Measurements from ENCODE around the gene APBB2. TPM values are rescaled to one million over a fixed set of nuclear protein-coding genes. Genes with fewer than 3 reads are reported as not detected.

APBB2 gene
- total RNA-seq, 1 experiment from 2014 or later: 46.0 TPM

DNA sequence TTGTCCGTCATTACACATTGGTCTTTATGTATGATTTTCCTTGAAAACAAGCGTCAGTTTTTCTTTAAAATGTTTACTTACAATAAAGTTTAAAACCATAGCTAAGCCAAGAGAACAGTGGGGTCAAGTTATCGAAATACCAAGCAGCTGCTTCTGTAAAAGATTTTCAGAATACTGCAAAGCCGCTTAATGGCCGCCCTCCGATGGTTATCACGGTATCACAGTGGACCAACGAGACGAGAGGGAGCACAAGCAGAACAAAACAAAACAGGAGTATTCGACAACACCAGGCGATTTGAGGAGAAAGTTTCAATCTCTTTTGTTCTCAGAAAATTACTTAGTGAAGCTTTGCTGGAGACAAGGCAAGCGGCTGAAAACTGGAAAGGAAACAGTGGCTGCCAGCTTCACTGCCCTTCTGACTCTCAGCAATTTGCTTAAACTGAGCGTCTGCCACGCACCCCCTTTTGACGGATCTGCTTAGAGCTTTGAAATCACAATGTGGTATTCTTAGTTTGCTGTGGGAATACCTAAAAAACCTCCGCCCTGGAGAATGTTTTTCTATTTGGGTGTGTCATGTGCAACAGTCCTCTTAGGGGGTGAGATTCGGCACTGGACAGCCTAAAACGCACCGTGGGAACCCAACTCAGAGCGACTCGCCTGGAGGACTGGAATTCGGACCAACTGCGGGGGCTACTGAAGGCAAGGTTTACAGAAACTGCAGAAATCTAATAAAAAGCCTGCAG is 264.8 kb downstream of the APBB2 start:
- BruUV-seq (replicated peaks): no TSS peak
- intact Hi-C loops (cut with micrococcal nuclease; ENCODE audit: unreplicated experiment): no loop called here
- H3K27ac ChIP-seq: no peak overlapping the region

DNA sequence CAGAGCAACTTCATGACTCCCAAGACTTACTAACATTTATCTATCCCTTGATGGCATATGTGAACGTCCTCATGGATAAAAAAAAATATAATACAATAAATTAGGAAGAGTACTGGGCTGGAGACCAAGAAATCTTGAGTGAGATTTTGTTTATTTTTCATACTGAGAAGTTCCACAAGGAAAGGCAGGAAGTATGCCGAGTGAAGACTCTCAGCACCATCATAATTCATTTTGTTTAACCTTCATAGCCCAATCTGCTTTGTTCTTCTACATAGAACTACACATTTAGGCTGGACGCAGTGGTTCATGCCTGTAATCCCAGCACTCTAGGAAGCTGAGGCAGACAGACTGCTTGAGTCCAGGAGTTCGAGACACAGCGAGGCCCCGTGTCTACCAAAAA is 266.3 kb downstream of the APBB2 start:
- H3K27ac ChIP-seq: no peak overlapping the region
- no peaks in the 10 kb centered on the region for H3K9me2 ChIP-seq (ENCODE audit: insufficient read depth)

More for the DNA sequence above, 264.8 kb downstream of the APBB2 start:
- H4K20me1 ChIP-seq (ENCODE audit: insufficient read depth): no peaks in the 10 kb centered on the region
- no peaks in the 10 kb centered on the region for H3F3A ChIP-seq (ENCODE audit: insufficient read depth, low read depth)
- TF ChIP-seq EZH2 (IDR thresholded peaks at IDR 0.05; ENCODE audit: low read depth) (no peak), CTCF (conservative IDR thresholded peaks at IDR 0.05) (no peak)
- H3K4me1 ChIP-seq (replicated peaks; ENCODE audit: insufficient read depth): no peaks in the 10 kb centered on the region
- H3K79me2 ChIP-seq (ENCODE audit: low read depth): no peaks in the 10 kb centered on the region
- H3K4me3 ChIP-seq: no peak overlapping the region
- H3K27me3 ChIP-seq (ENCODE audit: insufficient read depth, low read depth): no peaks in the 10 kb centered on the region
- no peaks in the 10 kb centered on the region for H3K9me3 ChIP-seq (ENCODE audit: insufficient read depth, low read depth)
- POLR2A ChIA-PET (ENCODE audit: unreplicated experiment): no interaction called here
- H3K9me2 ChIP-seq (ENCODE audit: insufficient read depth): no peaks in the 10 kb centered on the region
- CTCF ChIA-PET: no interaction called here
- H3K4me2 ChIP-seq: no peak overlapping the region
- H3K36me3 ChIP-seq (ENCODE audit: low read depth): no peaks in the 10 kb centered on the region
- no peak for DNase-seq
- no peak overlapping the region for H2AFZ ChIP-seq

DNA sequence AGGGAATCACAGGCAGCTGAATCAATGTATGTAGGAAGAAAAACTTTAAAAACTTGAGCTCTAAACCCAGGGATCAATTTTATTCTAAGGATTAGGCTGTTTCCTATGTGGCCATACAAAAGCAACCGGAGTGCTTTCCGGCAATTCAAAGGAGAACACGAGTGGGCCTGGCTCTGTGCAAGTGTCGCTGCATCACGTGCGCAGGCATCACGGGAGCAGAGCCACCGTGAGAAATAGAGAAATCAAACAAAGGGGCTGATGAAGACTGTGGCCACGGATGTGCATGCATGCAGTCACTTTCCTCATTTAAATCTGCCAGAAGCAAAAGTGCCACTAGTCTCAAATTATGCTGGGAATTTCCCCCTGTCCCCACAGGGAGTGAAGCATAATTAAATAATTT is 267.7 kb downstream of the APBB2 start:
- Histone ChIP-seq H3K4me1 (replicated peaks; ENCODE audit: insufficient read depth) (no peaks in the 10 kb centered on the region), H3K9me3 (ENCODE audit: insufficient read depth, low read depth) (no peaks in the 10 kb centered on the region), H3F3A (ENCODE audit: insufficient read depth, low read depth) (no peaks in the 10 kb centered on the region), H3K9me2 (ENCODE audit: insufficient read depth) (no peaks in the 10 kb centered on the region), H3K27ac (no peak overlapping the region), H3K27me3 (ENCODE audit: insufficient read depth, low read depth) (no peaks in the 10 kb centered on the region), H3K4me3 (no peak overlapping the region), H3K36me3 (ENCODE audit: low read depth) (no peaks in the 10 kb centered on the region), H3K79me2 (ENCODE audit: low read depth) (no peaks in the 10 kb centered on the region), H4K20me1 (ENCODE audit: insufficient read depth) (no peaks in the 10 kb centered on the region), H3K4me2 (no peak overlapping the region), H2AFZ (no peak overlapping the region)
- ChIA-PET POLR2A (ENCODE audit: unreplicated experiment) (no interaction called here), CTCF (no interaction called here)
- no TSS peak for BruUV-seq (replicated peaks)
- DNase-seq: no peak
- intact Hi-C loops (cut with micrococcal nuclease; ENCODE audit: unreplicated experiment): no loop called here
- no peak for TF ChIP-seq EZH2 (IDR thresholded peaks at IDR 0.05; ENCODE audit: low read depth)
- no peak for TF ChIP-seq CTCF (conservative IDR thresholded peaks at IDR 0.05)

More for the DNA sequence above, 266.3 kb downstream of the APBB2 start:
- H3K36me3 ChIP-seq (ENCODE audit: low read depth): no peaks in the 10 kb centered on the region
- no peaks in the 10 kb centered on the region for H4K20me1 ChIP-seq (ENCODE audit: insufficient read depth)
- H3K4me1 ChIP-seq (replicated peaks; ENCODE audit: insufficient read depth): no peaks in the 10 kb centered on the region
- no peaks in the 10 kb centered on the region for H3K79me2 ChIP-seq (ENCODE audit: low read depth)
- DNase-seq: no peak
- no peaks in the 10 kb centered on the region for H3K9me3 ChIP-seq (ENCODE audit: insufficient read depth, low read depth)
- H3F3A ChIP-seq (ENCODE audit: insufficient read depth, low read depth): no peaks in the 10 kb centered on the region
- no TSS peak for BruUV-seq (replicated peaks)
- CTCF ChIA-PET: no interaction called here
- POLR2A ChIA-PET (ENCODE audit: unreplicated experiment): no interaction called here
- no peaks in the 10 kb centered on the region for H3K27me3 ChIP-seq (ENCODE audit: insufficient read depth, low read depth)
- no peak overlapping the region for H3K4me3 ChIP-seq
- no peak overlapping the region for H2AFZ ChIP-seq
- intact Hi-C loops (cut with micrococcal nuclease; ENCODE audit: unreplicated experiment): no loop called here
- no peak overlapping the region for H3K4me2 ChIP-seq
- no peak for TF ChIP-seq EZH2 (IDR thresholded peaks at IDR 0.05; ENCODE audit: low read depth)
- no peak for TF ChIP-seq CTCF (conservative IDR thresholded peaks at IDR 0.05)
